HG03066 (cell line): ENCODE data around the gene ACSF2.
"Not testable (repeated sequence)": the region's sequence is repeated elsewhere in the genome, so short reads cannot be mapped to it uniquely, and the experiment has no call there.

ENCODE experiments used
- ATAC-seq: cut with Tn5 transposase; IDR thresholded peaks from one replicate; pipeline ENCODE4 v1.9.1; 2021; ENCODE audit warnings: low read depth; ENCODE audit not compliant: unreplicated experiment

ACSF2 gene

GRCh38 chr17:50460831-50461526 lies 35.0 kb downstream of the ACSF2 start:
- ATAC-seq: no peak

- ATAC-seq: no peak
Observed at GRCh38 chr17:50461550-50462132, 35.6 kb downstream of the ACSF2 start.

- no peak for ATAC-seq
Observed at GRCh38 chr17:50462446-50462845, 36.4 kb downstream of the ACSF2 start.

GRCh38 chr17:50464121-50464520 lies 38.1 kb downstream of the ACSF2 start:
- ATAC-seq: no peak

- ATAC-seq: no peak
Observed at GRCh38 chr17:50464736-50465135, 38.7 kb downstream of the ACSF2 start.

- no peak for ATAC-seq
Observed at GRCh38 chr17:50465171-50465570, 39.2 kb downstream of the ACSF2 start.

- ATAC-seq: no peak
Observed at GRCh38 chr17:50465635-50466034, 39.6 kb downstream of the ACSF2 start.

GRCh38 chr17:50466371-50467113 lies 40.5 kb downstream of the ACSF2 start:
- no peak for ATAC-seq

- ATAC-seq: no peak
Observed at GRCh38 chr17:50467114-50467854, 41.3 kb downstream of the ACSF2 start.

GRCh38 chr17:50467855-50468303 lies 41.9 kb downstream of the ACSF2 start:
- ATAC-seq: no peak

- no peak for ATAC-seq
Observed at GRCh38 chr17:50468304-50469207, 42.5 kb downstream of the ACSF2 start, which contains the start of gene CHAD. Gene CHAD (minus strand): TSS chr17:50468880. CDS start chr17:50468813, 67 bp downstream.

GRCh38 chr17:50469208-50469605 lies 43.2 kb downstream of the ACSF2 start:
- no peak for ATAC-seq

- ATAC-seq: no peak
Observed at GRCh38 chr17:50469671-50470305, 43.8 kb downstream of the ACSF2 start.

GRCh38 chr17:50470426-50470825 lies 44.4 kb downstream of the ACSF2 start:
- no peak for ATAC-seq

GRCh38 chr17:50471009-50471905 lies 45.2 kb downstream of the ACSF2 start:
- no peak for ATAC-seq

- ATAC-seq: no peak
Observed at GRCh38 chr17:50472286-50472685, 46.3 kb downstream of the ACSF2 start.

GRCh38 chr17:50472761-50473161 lies 46.7 kb downstream of the ACSF2 start:
- not testable (repeated sequence) for ATAC-seq

- ATAC-seq: no peak
Observed at GRCh38 chr17:50473901-50474300, 47.9 kb downstream of the ACSF2 start.
